BE2C (cell line): Measurements from ENCODE around the gene COL20A1.

Experiments used
- DNase-seq: peaks from one replicate; pipeline ENCODE4 v3.0.0-alpha.2; 2020
- H3K27me3 ChIP-seq: fragments of 250-450 bp; sonication (Bioruptor Pico); 2 replicates; pipeline ENCODE4 v1.5.1; 2020; ENCODE audit warnings: mild to moderate bottlenecking
- H3K36me3 ChIP-seq: fragments of 250-450 bp; sonication (Bioruptor Pico); 2 replicates; pipeline ENCODE4 v1.5.1; 2020; ENCODE audit warnings: mild to moderate bottlenecking
- H3K4me1 ChIP-seq: fragments of 250-450 bp; sonication (Bioruptor Pico); 2 replicates; pipeline ENCODE4 v1.5.1; 2020
- H3K4me3 ChIP-seq: 2 replicates; pipeline ENCODE4 v1.5.1; 2011; ENCODE audit warnings: low read depth, low read length
- H3K9me3 ChIP-seq: fragments of 250-450 bp; sonication (Bioruptor Pico); 2 replicates; pipeline ENCODE4 v1.5.1; 2020
- TF ChIP-seq, protein P1 (sequence below): IDR thresholded peaks from 2 replicates; pipeline ENCODE4 v1.5.1; 2012; ENCODE audit warnings: mild to moderate bottlenecking, low read depth, low read length

Gene COL20A1

DNA sequence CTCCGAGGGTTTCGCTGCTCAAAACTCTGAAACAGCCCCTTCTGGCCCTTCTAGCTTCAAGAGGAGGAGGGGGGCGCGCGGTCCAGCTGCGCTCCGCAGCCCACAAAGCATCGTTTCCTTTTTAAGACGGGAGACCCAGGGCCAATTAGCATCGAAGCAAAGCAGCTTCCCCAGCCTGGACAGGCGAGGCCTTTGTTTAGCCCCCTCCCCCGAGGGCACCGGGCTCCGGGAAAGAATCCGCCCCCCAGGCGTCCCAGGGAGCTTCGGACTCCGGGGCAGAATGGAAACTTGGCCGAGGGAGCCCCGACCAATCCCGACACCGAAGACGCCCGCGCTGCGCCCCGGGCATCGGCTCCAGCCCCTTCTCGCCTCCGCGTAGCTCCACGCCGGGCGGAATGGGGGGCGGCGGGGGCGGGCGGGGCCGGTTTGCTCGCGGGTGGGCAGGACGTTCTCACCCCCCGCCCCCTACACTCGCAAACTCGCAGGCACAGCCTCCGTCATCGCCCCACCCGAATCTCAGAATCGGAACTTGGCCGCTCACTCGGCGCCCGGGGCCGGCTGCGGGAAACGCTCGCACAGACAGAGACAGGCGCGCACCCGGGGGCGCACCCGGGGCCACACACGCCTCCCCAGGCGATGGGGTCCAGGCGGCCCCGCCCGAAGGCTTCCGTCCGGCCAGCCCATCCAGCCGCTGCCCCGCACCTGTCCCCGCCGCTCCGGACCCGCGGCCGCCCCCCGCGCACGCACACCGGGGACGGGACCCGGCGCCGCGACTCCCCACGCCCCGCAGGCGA, 39.4 kb upstream of the COL20A1 start:
- TF ChIP-seq, protein P1, sequence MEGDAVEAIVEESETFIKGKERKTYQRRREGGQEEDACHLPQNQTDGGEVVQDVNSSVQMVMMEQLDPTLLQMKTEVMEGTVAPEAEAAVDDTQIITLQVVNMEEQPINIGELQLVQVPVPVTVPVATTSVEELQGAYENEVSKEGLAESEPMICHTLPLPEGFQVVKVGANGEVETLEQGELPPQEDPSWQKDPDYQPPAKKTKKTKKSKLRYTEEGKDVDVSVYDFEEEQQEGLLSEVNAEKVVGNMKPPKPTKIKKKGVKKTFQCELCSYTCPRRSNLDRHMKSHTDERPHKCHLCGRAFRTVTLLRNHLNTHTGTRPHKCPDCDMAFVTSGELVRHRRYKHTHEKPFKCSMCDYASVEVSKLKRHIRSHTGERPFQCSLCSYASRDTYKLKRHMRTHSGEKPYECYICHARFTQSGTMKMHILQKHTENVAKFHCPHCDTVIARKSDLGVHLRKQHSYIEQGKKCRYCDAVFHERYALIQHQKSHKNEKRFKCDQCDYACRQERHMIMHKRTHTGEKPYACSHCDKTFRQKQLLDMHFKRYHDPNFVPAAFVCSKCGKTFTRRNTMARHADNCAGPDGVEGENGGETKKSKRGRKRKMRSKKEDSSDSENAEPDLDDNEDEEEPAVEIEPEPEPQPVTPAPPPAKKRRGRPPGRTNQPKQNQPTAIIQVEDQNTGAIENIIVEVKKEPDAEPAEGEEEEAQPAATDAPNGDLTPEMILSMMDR: no peak
- H3K36me3 ChIP-seq: no peaks in the 10 kb centered on the region
- H3K4me3 ChIP-seq: no peak overlapping the region; the same call in 1 of the 2 replicates
- peaks cover 52% of the 10 kb centered on the region for H3K27me3 ChIP-seq
- H3K4me1 ChIP-seq: no peaks in the 10 kb centered on the region
- no peak for DNase-seq
- H3K9me3 ChIP-seq: no peaks in the 10 kb centered on the region; the same call in 1 of the 2 replicates

DNA sequence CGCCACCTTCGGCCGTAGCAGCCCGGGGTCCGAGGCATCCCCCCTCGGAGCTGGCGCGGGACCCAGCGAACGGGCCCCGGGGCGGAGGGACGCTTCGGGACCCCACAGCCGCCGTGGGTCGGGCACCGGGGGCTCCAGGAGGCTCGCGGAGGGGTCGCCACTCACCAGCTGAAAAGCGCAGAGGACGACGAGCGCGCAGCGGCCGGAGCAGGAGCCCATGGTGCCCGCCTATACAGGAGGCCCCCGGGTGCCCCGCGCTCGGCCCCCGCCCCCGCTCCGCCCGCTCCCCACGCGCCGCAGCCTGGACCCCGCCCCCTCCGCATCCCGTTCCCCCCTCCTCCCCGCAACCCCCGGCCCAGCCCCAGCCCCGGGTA, 38.8 kb upstream of the COL20A1 start, which contains the start of gene NKAIN4:
TSS of gene NKAIN4 (minus strand) at position 232 of the 374 bp plus-strand sequence. CDS start at position 219, 13 bp downstream.
- H3K4me1 ChIP-seq: no peaks in the 10 kb centered on the region
- H3K36me3 ChIP-seq: no peaks in the 10 kb centered on the region
- no peak within 1 kb of the TSS; the same call in 1 of the 2 replicates for H3K4me3 ChIP-seq
- TF ChIP-seq, protein P1: no peak
- H3K27me3 ChIP-seq: peaks cover 52% of the 10 kb centered on the region
- no peaks in the 10 kb centered on the region; the same call in 1 of the 2 replicates for H3K9me3 ChIP-seq
- DNase-seq: no peak

GRCh38 chr20:63254606-63255384, 38.2 kb upstream of the COL20A1 start:
- H3K4me1 ChIP-seq: no peaks in the 10 kb centered on the region
- peaks cover 52% of the 10 kb centered on the region for H3K27me3 ChIP-seq
- TF ChIP-seq, protein P1: no peak
- H3K9me3 ChIP-seq: no peaks in the 10 kb centered on the region; the same call in 1 of the 2 replicates
- no peak for DNase-seq
- H3K36me3 ChIP-seq: no peaks in the 10 kb centered on the region
- H3K4me3 ChIP-seq: no peak overlapping the region

DNA sequence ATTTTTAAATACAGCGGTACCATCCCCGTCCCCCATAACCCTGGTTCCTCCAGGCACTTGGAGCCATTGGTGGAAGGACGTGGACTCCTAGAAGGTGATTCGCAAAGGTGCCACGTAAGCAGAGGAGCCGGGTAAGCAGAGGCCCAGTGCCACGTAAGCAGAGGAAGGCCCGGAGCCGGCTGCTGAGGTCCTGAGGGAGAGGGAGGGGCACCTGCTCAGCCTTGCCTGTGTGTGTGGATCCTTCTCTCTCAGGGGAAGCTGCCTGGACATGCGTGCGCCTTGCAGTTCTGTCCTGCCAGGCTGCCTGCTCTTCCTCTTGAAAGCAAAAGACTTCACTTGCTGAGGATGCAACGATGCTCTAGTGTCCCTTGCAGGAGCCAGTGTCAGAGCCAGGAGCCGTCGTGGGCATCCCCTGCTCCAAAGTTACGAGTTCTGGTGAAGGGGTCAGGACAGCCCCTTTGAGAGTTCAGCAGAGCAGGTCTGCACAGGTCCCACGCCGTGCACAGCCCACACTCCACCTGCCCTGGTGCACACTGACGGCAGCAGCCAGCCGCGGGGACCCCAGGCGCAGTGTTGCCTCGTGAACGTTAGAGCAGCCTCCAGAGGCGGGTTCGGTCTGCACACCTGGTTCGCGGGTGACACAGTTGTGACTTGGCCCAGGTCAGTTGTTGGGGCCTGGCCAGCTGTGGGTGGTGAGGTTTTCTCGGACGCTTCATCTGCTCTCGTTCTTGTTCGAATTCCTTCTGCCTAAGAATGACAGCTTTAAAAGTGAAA, 36.9 kb upstream of the COL20A1 start:
- DNase-seq: no peak
- Histone ChIP-seq H3K27me3 (peaks cover 52% of the 10 kb centered on the region), H3K9me3 (no peaks in the 10 kb centered on the region; the same call in 1 of the 2 replicates), H3K4me1 (no peaks in the 10 kb centered on the region), H3K4me3 (no peak overlapping the region), H3K36me3 (no peaks in the 10 kb centered on the region)
- TF ChIP-seq, protein P1: no peak

GRCh38 chr20:63256954-63257353, 36.0 kb upstream of the COL20A1 start:
- H3K4me1 ChIP-seq: no peaks in the 10 kb centered on the region
- H3K9me3 ChIP-seq: no peaks in the 10 kb centered on the region; the same call in 1 of the 2 replicates
- peaks cover 48% of the 10 kb centered on the region for H3K27me3 ChIP-seq
- no peaks in the 10 kb centered on the region for H3K36me3 ChIP-seq
- no peak overlapping the region for H3K4me3 ChIP-seq
- DNase-seq: no peak
- TF ChIP-seq, protein P1: no peak
